ENCODE measurements around the gene LONP2.
"Not testable (repeated sequence)": the region's sequence is repeated elsewhere in the genome, so short reads cannot be mapped to it uniquely, and the experiment has no call there.

The LONP2 gene

DNA sequence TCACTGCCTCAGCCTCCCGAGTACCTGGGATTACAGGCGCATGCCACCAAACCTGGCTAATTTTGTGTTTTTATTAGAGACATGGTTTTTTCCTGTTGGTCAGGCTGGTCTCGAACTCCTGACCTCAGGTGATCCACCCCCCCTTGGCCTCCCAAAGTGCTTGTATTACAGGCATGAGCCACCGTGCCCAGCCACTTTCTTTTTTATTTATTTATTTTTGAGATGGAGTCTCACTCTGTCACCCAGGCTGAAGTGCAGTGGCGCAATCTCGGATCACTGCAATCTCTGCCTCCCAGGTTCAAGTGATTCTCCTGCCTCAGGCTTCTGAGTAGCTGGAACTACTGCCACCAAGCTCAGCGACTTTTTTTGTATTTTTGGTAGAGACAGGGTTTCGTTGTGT is 158.4 kb downstream of the LONP2 start:
- DNase-seq = not testable (repeated sequence)

DNA sequence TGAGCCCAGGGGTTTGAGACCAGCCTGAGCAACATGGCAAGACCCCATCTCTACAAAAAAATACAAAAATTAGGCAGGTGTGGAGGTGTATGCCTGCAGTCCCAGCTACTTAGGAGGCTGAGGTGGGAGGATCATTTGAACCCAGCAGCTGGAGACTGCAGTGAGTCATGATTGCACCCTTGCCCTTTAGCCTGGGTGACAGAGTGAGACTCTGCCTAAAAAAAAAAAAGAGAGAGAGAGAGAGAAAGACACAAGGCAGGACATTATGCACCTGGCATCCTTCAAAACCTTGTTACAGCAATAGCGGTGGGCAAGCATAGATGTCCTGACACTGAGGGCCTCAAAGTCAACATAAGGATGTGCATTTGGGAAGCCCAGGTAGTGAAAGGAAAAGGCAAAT is 161.1 kb downstream of the LONP2 start:
- no peak for DNase-seq

DNA sequence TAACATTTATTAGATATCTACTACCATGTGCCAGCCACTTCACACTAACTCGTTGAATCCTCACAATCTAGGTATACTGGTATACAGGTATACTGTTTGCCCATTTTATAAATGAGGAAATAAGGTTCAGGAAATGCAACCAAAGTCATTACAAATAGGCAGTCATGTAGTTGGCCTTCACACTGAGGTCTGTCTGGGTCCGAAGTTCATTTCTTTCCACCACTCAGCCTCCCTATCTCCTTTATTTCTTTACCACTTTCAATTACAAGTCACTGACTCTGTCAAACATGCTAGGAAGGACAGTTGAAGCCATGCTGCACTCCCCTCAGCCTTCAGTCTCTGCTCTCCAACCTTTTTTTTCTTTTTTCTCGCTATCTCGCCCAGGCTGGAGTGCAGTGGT is 161.8 kb downstream of the LONP2 start:
- no peak for DNase-seq
